Mesothelial cell of epicardium (in vitro differentiated cells): Measurements from ENCODE around the gene PTPRT. TPM values are rescaled to one million over a fixed set of nuclear protein-coding genes. Genes with fewer than 3 reads are reported as not detected.
"Not testable (repeated sequence)": the region's sequence is repeated elsewhere in the genome, so short reads cannot be mapped to it uniquely, and the experiment has no call there.

Experiments
- DNase-seq, 2 experiments: peaks; one replicate each; pipeline ENCODE4 v3.0.0; 2021; ENCODE audit warnings: low spot score in 2 of 2; ENCODE audit not compliant: unreplicated experiment in 2 of 2
- H3K27ac Mint-ChIP-seq: 2 replicates; pipeline ENCODE4 v1.8.0; 2021; ENCODE audit warnings: mixed read lengths
- H3K27me3 Mint-ChIP-seq: 2 replicates; pipeline ENCODE4 v1.8.0; 2021; ENCODE audit warnings: low read depth, mixed read lengths
- H3K36me3 Mint-ChIP-seq: 2 replicates; pipeline ENCODE4 v1.8.0; 2021; ENCODE audit warnings: mixed read lengths
- H3K4me1 Mint-ChIP-seq: 2 replicates; pipeline ENCODE4 v1.8.0; 2021; ENCODE audit warnings: mixed read lengths
- H3K4me3 Mint-ChIP-seq: 2 replicates; pipeline ENCODE4 v1.8.0; 2021; ENCODE audit warnings: mild to moderate bottlenecking, moderate library complexity, mixed read lengths
- H3K9me3 Mint-ChIP-seq: 2 replicates; pipeline ENCODE4 v1.8.0; 2021; ENCODE audit warnings: mixed read lengths
- CTCF ChIP-seq: fragments of 200-600 bp; sonication (generic); IDR thresholded peaks from one replicate; pipeline ENCODE4 v1.5.0; 2021; ENCODE audit warnings: antibody characterized with exemption; ENCODE audit not compliant: unreplicated experiment
- total RNA-seq: library from RNA; stranded (reverse); gene quantifications from 3 replicates; pipeline ENCODE4 v1.2.1, GENCODE V29; 2021

The PTPRT gene
- total RNA-seq, 1 donor from 2014 or later: 0.80 TPM

- no peak overlapping the region for H3K4me3 Mint-ChIP-seq
- peaks cover 3% of the 10 kb centered on the region for H3K9me3 Mint-ChIP-seq
- no peak overlapping the region for H3K27ac Mint-ChIP-seq
- no peaks in the 10 kb centered on the region for H3K27me3 Mint-ChIP-seq
- TF ChIP-seq CTCF: no peak
- H3K36me3 Mint-ChIP-seq: no peaks in the 10 kb centered on the region
- DNase-seq: no peak
- no peaks in the 10 kb centered on the region for H3K4me1 Mint-ChIP-seq
These were observed 975.6 kb downstream of the PTPRT start for GRCh38 chr20:42214074-42214473.

- no peak overlapping the region for H3K4me3 Mint-ChIP-seq
These were observed 977.3 kb downstream of the PTPRT start for GRCh38 chr20:42212391-42212790.

GRCh38 chr20:42206557-42206956 lies 983.1 kb downstream of the PTPRT start:
- not testable (repeated sequence) for H3K9me3 Mint-ChIP-seq, DNase-seq, H3K4me3 Mint-ChIP-seq, H3K27ac Mint-ChIP-seq, H3K27me3 Mint-ChIP-seq, H3K4me1 Mint-ChIP-seq, H3K36me3 Mint-ChIP-seq

More at GRCh38 chr20:42212391-42212790, 977.3 kb downstream of the PTPRT start:
- DNase-seq: no peak
- Mint-ChIP-seq H3K9me3 (peaks cover 7% of the 10 kb centered on the region), H3K27ac (no peak overlapping the region), H3K27me3 (no peaks in the 10 kb centered on the region), H3K36me3 (no peaks in the 10 kb centered on the region), H3K4me1 (no peaks in the 10 kb centered on the region)
- TF ChIP-seq CTCF: no peak

GRCh38 chr20:42204109-42204660 lies 985.5 kb downstream of the PTPRT start:
- no peaks in the 10 kb centered on the region for H3K4me1 Mint-ChIP-seq
- H3K4me3 Mint-ChIP-seq: no peak overlapping the region
- no peak for DNase-seq
- peaks cover 4% of the 10 kb centered on the region for H3K27me3 Mint-ChIP-seq
- H3K27ac Mint-ChIP-seq: no peak overlapping the region
- peaks cover 4% of the 10 kb centered on the region for H3K9me3 Mint-ChIP-seq
- no peaks in the 10 kb centered on the region for H3K36me3 Mint-ChIP-seq
- TF ChIP-seq CTCF: peak; percentile 37

GRCh38 chr20:42197599-42197998 lies 992.1 kb downstream of the PTPRT start:
- Mint-ChIP-seq H3K9me3 (no peaks in the 10 kb centered on the region), H3K36me3 (no peaks in the 10 kb centered on the region), H3K4me3 (no peak overlapping the region), H3K27me3 (peaks cover 4% of the 10 kb centered on the region), H3K4me1 (no peaks in the 10 kb centered on the region), H3K27ac (no peak overlapping the region)
- no peak for TF ChIP-seq CTCF
- no peak for DNase-seq

- Mint-ChIP-seq H3K4me1 (no peaks in the 10 kb centered on the region), H3K27ac (no peak overlapping the region), H3K9me3 (no peaks in the 10 kb centered on the region), H3K27me3 (no peaks in the 10 kb centered on the region), H3K4me3 (no peak overlapping the region), H3K36me3 (no peaks in the 10 kb centered on the region)
- no peak for TF ChIP-seq CTCF
- no peak for DNase-seq
These were observed 996.6 kb downstream of the PTPRT start for GRCh38 chr20:42193119-42193518.
